Measurements from ENCODE around the gene PPP1R16B.

GRCh38 chr20:38854654-38855066 lies 49.2 kb downstream of the PPP1R16B start:
- TF ChIP-seq CTCF (IDR thresholded peaks at IDR 0.05 in 2 of 3, conservative IDR thresholded peaks at IDR 0.05 in 1 of 3; ENCODE audit: control insufficient read depth in 2 of 3, extremely low read depth in 1 of 3, insufficient read depth in 1 of 3, low read depth in 3 of 3, low read length in 3 of 3): no peak
- TF ChIP-seq MAX (IDR thresholded peaks at IDR 0.05; ENCODE audit: low read depth, low read length): no peak
- no peak for TF ChIP-seq RAD21 (IDR thresholded peaks at IDR 0.05; ENCODE audit: insufficient read depth, low read depth, low read length)
- no peak for TF ChIP-seq REST (IDR thresholded peaks at IDR 0.05; ENCODE audit: low read depth, low read length)
- no peak for TF ChIP-seq POLR2AphosphoS5 (IDR thresholded peaks at IDR 0.05; ENCODE audit: low read length)
- no peak for TF ChIP-seq HCFC1 (IDR thresholded peaks at IDR 0.05; ENCODE audit: low read length)
- TF ChIP-seq SP1 (IDR thresholded peaks at IDR 0.05; ENCODE audit: low read depth, low read length): no peak
- TF ChIP-seq TAF1 (IDR thresholded peaks at IDR 0.05; ENCODE audit: borderline replicate concordance, low read depth, low read length): no peak
- no peak for TF ChIP-seq EGR1 (IDR thresholded peaks at IDR 0.05; ENCODE audit: borderline replicate concordance in 1 of 2, low read depth in 2 of 2, low read length in 2 of 2)
- no peak for TF ChIP-seq CHD1 (IDR thresholded peaks at IDR 0.05; ENCODE audit: low read depth, low read length)
- TF ChIP-seq CEBPB (IDR thresholded peaks at IDR 0.05; ENCODE audit: borderline replicate concordance in 1 of 2, low read depth in 2 of 2, low read length in 2 of 2): no peak
- no peak for TF ChIP-seq SRF (IDR thresholded peaks at IDR 0.05; ENCODE audit: low read depth in 2 of 2, low read length in 2 of 2)
- no peak for TF ChIP-seq RB1 (IDR thresholded peaks at IDR 0.05; ENCODE audit: borderline replicate concordance)

Data from GM12878 (cell line).